HG02970 (cell line): Measurements from ENCODE around the gene TLK2.
"Not testable (repeated sequence)": the region's sequence is repeated elsewhere in the genome, so short reads cannot be mapped to it uniquely, and the experiment has no call there.

Source experiments
- ATAC-seq: cut with Tn5 transposase; IDR thresholded peaks from one replicate; pipeline ENCODE4 v1.9.1; 2021; ENCODE audit warnings: mild to moderate bottlenecking, moderate library complexity, moderate number of reproducible peaks; ENCODE audit not compliant: unreplicated experiment, low FRiP score

The TLK2 gene

DNA sequence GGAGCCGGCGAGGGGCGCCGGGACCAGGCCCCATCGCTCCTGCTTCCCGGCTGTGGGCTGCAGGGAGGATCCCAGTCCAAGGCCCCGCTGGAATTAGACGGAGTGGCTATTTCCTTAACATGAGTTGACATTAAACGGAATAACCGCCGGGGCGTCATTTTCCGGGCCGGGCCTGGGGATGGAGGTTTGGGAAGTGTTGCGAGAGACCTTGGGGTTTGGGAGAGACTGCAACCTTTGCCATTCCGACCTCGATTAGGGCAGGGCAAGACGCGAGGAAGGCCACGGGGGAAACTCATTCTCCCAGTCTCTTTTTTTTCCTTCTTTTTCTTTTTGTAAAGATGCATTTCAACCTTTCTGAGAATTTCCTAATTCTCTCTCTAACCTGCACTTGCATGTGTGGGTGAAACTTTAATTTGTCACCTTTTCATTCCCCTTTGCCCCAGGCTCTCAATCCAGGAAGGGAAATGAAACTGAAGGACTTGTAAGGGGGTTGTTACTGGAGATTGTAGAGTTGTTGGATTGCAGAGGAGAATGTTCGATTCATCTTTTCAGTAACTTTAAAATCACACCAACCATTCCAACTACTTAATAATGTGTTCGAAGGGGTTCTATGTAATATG, 1.1 kb downstream of the TLK2 start:
- ATAC-seq = not testable (repeated sequence)

- not testable (repeated sequence) for ATAC-seq
Measured at GRCh38 chr17:62482553-62482952, 3.9 kb downstream of the TLK2 start.

DNA sequence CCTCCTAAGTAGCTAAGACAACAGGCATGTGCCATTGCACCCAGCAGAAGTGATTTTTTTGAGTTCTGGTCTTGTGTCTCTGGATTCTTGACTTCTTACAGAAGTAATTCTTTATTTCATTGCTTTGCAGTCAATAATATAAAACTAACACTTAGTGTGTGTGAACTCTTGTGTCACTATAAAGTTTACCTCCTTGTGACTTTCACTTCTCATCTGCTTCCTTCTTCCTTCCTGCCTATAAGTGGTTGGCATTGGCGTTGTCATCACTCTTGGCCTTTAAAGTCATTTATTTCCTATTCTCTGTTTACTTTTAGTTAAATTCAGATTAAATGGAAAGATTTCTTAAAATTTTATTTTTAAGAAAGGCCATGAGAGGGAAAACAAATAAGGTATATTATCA, 12.4 kb downstream of the TLK2 start:
- ATAC-seq = not testable (repeated sequence)

DNA sequence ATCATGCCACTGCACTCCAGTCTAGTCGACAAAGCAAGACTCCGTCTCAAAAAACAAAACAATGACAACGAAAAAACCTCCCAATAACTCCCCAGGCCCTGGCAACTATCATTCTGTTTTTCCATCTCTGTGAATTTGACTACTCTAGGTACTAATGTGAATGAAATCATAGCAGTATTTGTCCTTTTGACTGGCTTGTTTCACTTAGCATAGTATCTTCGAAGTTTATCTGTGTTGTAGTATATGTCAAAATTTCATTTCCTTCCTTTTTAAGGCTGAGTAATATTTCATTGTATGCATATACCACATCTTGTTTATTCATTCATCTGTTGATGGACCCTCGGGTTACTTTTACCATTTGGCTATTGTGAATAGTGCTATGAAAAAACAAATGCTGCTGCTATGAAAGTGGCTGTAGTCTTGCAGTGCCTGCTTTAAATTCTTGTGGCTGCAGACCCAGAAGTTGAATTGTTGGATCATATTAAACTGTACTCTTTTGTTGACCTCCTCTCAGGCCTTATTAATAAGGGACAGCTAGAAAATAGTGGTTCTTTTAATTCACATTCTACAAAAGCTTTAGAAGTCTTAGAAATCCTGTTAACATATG, 14.5 kb downstream of the TLK2 start:
- not testable (repeated sequence) for ATAC-seq

DNA sequence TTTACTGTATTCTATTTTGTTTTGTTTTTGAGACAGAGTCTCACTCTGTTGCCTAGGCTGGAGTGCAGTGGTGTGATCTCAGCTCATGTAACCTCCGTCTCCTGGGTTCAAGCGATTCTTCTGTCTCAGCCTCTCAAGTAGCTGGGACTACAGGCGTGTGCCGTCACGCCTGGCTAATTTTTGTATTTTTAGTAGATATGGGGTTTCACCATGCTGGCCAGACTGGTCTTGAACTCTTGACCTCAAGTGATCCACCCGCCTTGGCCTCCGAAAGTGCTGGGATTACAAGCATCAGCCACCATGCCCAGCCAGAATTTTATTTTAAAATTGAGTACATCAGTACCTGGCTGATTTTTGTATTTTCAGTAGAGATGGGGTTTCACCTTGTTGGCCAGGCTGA, 15.4 kb downstream of the TLK2 start:
- not testable (repeated sequence) for ATAC-seq

- not testable (repeated sequence) for ATAC-seq
Measured at GRCh38 chr17:62496344-62496743, 17.7 kb downstream of the TLK2 start.

DNA sequence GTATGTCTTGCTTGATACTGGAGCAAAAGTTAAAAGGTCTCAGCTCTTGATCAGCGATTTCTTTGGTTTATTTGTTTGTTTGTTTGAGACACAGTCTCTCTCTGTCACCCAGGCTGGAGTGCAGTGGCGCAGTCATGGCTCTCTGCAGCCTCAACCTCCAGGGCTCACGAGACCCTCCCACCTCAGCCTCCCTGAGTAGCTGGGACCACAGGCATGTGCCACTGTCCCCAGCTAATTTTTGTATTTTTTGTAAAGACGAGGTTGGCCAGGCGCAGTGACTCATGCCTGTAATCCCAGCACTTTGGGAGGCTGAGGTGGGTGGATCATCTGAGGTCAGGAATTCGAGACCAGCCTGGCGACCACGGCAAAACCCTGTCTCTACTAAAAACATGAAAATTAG, 20.2 kb downstream of the TLK2 start:
- ATAC-seq = not testable (repeated sequence)

- ATAC-seq = not testable (repeated sequence)
Measured at GRCh38 chr17:62500463-62500862, 21.8 kb downstream of the TLK2 start.

DNA sequence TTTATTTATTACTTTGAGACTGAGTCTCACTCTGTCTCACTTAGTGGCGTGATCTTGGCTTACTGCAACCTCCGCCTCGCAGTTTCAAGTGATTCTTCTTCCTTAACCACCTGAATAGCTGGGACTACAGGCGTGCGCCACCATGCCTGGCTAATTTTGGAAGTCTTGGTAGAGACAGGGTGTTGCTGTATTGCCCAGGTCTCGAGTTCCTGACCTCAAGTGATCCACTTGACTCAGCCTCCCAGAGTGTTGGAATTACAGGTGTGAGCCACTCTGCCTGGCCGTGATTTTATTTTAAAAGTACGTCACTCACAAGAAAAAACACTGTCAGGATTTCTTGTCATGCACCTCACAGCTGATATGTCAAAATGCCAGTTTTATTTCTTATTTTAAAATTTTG, 26.2 kb downstream of the TLK2 start:
- not testable (repeated sequence) for ATAC-seq

GRCh38 chr17:62507191-62507836, 28.7 kb downstream of the TLK2 start:
- not testable (repeated sequence) for ATAC-seq

GRCh38 chr17:62510247-62510819, 31.7 kb downstream of the TLK2 start:
- not testable (repeated sequence) for ATAC-seq

GRCh38 chr17:62511014-62511413, 32.4 kb downstream of the TLK2 start:
- ATAC-seq = not testable (repeated sequence)

DNA sequence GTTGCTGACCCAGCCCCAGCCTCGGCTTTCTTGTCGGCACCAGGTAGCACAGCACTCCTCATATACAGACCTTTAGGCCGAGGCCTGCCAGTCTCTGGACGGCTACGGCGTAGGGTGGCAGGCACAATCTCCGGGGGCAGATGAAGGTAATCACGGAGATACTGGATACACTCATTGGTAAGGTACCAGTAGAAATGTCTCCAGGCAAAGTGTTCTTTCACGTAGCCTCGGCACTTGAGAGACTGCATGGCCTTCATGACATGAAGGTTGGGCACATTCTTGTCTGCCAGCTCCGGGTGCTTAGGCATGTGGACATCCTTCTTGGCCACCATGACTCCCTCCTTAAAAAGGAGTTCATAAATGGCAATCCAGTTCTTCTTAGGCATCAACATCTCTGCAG, 37.8 kb downstream of the TLK2 start:
- not testable (repeated sequence) for ATAC-seq

- ATAC-seq = not testable (repeated sequence)
Measured at GRCh38 chr17:62521295-62521694, 42.7 kb downstream of the TLK2 start.

DNA sequence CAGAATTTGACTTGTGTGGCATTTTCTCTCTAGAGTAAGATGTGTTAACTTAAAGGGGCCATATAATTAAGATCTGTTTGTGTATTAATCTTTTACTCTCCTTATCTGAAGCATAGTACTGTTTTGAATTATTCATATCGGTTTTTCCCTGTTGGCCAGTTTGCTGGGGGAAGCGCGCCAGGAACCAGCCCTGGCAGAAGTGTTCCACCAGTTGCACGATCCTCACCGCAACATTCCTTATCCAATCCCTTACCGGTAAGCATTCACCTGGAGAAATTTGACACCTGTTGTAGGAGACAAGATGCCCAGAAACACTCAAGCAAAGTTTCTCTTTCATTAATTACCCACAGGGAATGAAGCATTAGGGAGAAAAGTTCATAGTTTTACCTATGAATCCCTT, 45.5 kb downstream of the TLK2 start:
- ATAC-seq = not testable (repeated sequence)

GRCh38 chr17:62525317-62525716, 46.7 kb downstream of the TLK2 start:
- ATAC-seq = not testable (repeated sequence)

DNA sequence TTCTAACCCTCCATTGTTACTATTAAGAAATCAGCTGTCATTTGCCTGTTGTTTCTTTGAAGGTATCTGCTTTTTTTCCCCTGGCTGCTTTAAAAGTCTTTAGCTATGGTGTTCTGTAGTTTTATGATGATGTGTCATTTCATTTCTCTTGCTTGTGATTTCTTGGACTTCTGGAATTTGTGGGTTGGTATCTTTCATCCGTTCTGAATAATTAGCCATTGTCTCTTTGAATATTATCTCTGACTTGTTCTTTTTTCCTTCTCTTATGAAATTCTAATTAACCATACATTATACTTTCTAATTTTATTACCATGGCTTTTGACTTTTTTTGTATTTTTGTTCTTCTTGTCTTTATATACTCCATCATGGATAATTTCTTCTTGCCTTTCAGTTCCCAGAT, 52.3 kb downstream of the TLK2 start:
- ATAC-seq = not testable (repeated sequence)

DNA sequence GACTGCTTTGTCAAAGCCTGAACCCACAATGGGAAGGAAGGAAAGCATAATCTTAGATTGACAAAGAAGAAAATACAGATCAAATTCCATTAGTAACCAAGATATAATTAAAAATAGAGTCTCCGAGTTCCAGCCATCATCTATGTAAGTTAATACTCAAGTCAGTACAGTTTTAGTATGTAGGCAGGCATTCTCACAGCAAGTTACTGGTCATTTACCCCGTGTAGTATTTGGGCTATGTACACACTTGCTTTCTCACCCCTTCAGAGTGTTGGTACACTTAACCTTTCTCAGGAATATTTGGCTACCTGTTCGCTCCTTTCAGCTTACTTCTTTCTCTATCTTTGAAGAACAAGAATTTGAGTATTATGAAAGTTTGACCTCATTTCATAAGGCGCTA, 57.9 kb downstream of the TLK2 start:
- ATAC-seq = not testable (repeated sequence)

GRCh38 chr17:62541073-62541472, 62.4 kb downstream of the TLK2 start:
- not testable (repeated sequence) for ATAC-seq

- ATAC-seq = not testable (repeated sequence)
Measured at GRCh38 chr17:62543278-62543775, 64.7 kb downstream of the TLK2 start.

GRCh38 chr17:62546066-62546465, 67.4 kb downstream of the TLK2 start:
- not testable (repeated sequence) for ATAC-seq
